SU-DHL-6 (cell line): Measurements from ENCODE around the gene WNK1.
A peak's percentile ranks its signal among the peaks of the same experiment; 100 is the strongest.

Experiments
- H2AFZ ChIP-seq: fragments of 200-600 bp; sonication (generic); 2 replicates; pipeline ENCODE4 v1.6.1; 2014; ENCODE audit warnings: low read depth, mild to moderate bottlenecking, moderate library complexity, mixed read lengths, antibody characterized with exemption, low read length; ENCODE audit not compliant: severe bottlenecking
- H3F3A ChIP-seq: fragments of 200-600 bp; shearing (Covaris generic); 2 replicates; pipeline ENCODE4 v1.6.0; 2016; ENCODE audit warnings: antibody characterized with exemption, mild to moderate bottlenecking; ENCODE audit not compliant: insufficient read depth
- H3K27ac ChIP-seq: fragments of 200-600 bp; sonication (generic); 2 replicates; pipeline ENCODE4 v1.5.1; 2016; ENCODE audit warnings: low read depth, mild to moderate bottlenecking, low read length, moderate library complexity, mixed read lengths
- H3K27me3 ChIP-seq: fragments of 200-600 bp; sonication (generic), shearing (Covaris generic); 2 replicates; pipeline ENCODE4 v1.6.0; 2014; ENCODE audit warnings: mild to moderate bottlenecking, low read length
- H3K36me3 ChIP-seq: fragments of 200-600 bp; sonication (generic); 2 replicates; pipeline ENCODE4 v1.6.1; 2014; ENCODE audit warnings: mild to moderate bottlenecking, low read length, mixed read lengths
- H3K4me2 ChIP-seq: fragments of 300-600, 200-600 bp; shearing (Covaris generic), sonication (generic); 2 replicates; pipeline ENCODE4 v1.6.0; 2014; ENCODE audit warnings: low read length, low read depth, mild to moderate bottlenecking; ENCODE audit not compliant: poor library complexity, severe bottlenecking
- H3K4me3 ChIP-seq: fragments of 200-600 bp; sonication (generic); 2 replicates; pipeline ENCODE4 v1.5.1; 2014; ENCODE audit warnings: antibody characterized with exemption, low read length, mild to moderate bottlenecking, mixed read lengths; ENCODE audit not compliant: insufficient read depth, poor library complexity, severe bottlenecking
- H3K79me2 ChIP-seq: fragments of 200-600 bp; sonication (generic); 2 replicates; pipeline ENCODE4 v1.6.1; 2014; ENCODE audit warnings: mild to moderate bottlenecking, low read length, moderate library complexity; ENCODE audit not compliant: insufficient read depth
- H3K9ac ChIP-seq: fragments of 200-600 bp; sonication (generic); 2 replicates; pipeline ENCODE4 v1.7.0; 2014; ENCODE audit warnings: mild to moderate bottlenecking, low read length
- H3K9me2 ChIP-seq: fragments of 200-600 bp; sonication (generic); replicated peaks from 2 replicates; pipeline ENCODE4 v1.6.1; 2014; ENCODE audit warnings: low read length; ENCODE audit not compliant: insufficient read depth
- H3K9me3 ChIP-seq: fragments of 200-600 bp; sonication (generic); 2 replicates; pipeline ENCODE4 v1.6.1; 2014; ENCODE audit warnings: low read length, mixed read lengths; ENCODE audit not compliant: insufficient read depth
- H4K20me1 ChIP-seq: fragments of 200-600 bp; sonication (generic); 2 replicates; pipeline ENCODE4 v1.6.1; 2014; ENCODE audit warnings: low read depth, mild to moderate bottlenecking, antibody characterized with exemption, low read length, moderate library complexity, mixed read lengths
- EZH2phosphoT487 ChIP-seq: fragments of 200-600 bp; sonication (generic), shearing (Covaris generic); conservative IDR thresholded peaks from 2 replicates; pipeline ENCODE4 v1.6.1; 2018; ENCODE audit warnings: mild to moderate bottlenecking, antibody characterized with exemption, low read length, moderate library complexity, mixed read lengths
- TF ChIP-seq, protein P1 (sequence below): fragments of 200-600 bp; sonication (generic); IDR thresholded peaks from one replicate; pipeline ENCODE4 v1.5.1; 2017; ENCODE audit warnings: antibody characterized with exemption, mild to moderate bottlenecking, low read length, moderate library complexity; ENCODE audit not compliant: insufficient read depth, poor library complexity, severe bottlenecking

The WNK1 gene

DNA sequence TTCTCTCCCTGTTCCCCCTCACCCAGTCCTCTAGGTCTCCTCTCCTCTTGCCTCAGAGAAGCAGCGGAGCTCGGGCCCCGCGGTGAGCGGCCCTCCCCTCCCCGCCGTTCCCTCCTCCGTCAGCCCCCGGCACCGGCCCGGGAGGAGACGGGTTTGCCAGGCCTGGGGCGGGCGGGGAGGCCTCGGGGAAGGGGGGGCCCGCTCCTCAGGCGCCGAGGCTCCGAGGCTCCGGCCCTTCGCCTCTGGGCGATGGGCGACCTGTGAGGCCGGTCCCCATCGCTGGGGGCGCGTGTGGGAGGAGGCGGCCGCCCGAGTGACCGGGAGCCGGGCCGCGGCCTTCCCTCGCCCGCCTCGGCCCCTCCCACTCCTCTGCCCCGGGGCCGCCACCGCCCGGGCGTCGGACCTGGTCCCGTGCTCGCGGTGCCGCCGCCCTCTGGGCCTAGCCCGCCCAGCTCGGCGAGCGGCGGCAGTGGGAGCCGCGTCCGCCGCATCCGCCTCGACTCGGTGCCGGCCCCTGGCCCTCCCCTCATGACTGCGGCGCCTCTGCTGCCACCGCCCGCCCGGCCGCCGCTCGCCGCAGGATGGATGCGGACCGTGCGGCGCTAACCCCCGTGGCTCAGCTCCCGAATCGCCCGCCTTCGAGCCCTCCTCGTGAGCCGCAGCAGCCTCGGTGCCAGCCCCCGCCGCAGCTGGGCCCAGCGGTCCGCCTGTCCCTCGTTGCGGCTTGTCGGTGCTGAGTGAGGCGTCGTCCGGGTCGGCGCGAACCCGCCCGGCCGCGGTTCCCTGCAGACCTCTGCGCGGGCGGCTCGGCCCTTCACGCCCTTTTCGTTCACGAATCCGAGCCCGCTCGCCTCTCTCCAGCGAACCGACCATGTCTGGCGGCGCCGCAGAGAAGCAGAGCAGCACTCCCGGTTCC is 574 bp downstream of the WNK1 start:
- no peaks in the 10 kb centered on the region for H3K27me3 ChIP-seq
- peaks cover 4% of the 10 kb centered on the region for H3K36me3 ChIP-seq
- peak overlapping the region; percentile 96 for H3K4me2 ChIP-seq
- H3K79me2 ChIP-seq: peaks cover 51% of the 10 kb centered on the region
- H3K9me3 ChIP-seq: no peaks in the 10 kb centered on the region
- H3K27ac ChIP-seq: peak overlapping the region; percentile 86
- TF ChIP-seq EZH2phosphoT487: no peak
- TF ChIP-seq, protein P1, sequence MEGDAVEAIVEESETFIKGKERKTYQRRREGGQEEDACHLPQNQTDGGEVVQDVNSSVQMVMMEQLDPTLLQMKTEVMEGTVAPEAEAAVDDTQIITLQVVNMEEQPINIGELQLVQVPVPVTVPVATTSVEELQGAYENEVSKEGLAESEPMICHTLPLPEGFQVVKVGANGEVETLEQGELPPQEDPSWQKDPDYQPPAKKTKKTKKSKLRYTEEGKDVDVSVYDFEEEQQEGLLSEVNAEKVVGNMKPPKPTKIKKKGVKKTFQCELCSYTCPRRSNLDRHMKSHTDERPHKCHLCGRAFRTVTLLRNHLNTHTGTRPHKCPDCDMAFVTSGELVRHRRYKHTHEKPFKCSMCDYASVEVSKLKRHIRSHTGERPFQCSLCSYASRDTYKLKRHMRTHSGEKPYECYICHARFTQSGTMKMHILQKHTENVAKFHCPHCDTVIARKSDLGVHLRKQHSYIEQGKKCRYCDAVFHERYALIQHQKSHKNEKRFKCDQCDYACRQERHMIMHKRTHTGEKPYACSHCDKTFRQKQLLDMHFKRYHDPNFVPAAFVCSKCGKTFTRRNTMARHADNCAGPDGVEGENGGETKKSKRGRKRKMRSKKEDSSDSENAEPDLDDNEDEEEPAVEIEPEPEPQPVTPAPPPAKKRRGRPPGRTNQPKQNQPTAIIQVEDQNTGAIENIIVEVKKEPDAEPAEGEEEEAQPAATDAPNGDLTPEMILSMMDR: no peak
- peak overlapping the region; percentile 85 for H3K9ac ChIP-seq
- peaks cover 16% of the 10 kb centered on the region for H4K20me1 ChIP-seq
- H3K4me3 ChIP-seq: peak overlapping the region; percentile 83
- H3K9me2 ChIP-seq: no peaks in the 10 kb centered on the region
- peak overlapping the region; percentile 78 for H2AFZ ChIP-seq
- H3F3A ChIP-seq: peaks cover 39% of the 10 kb centered on the region

DNA sequence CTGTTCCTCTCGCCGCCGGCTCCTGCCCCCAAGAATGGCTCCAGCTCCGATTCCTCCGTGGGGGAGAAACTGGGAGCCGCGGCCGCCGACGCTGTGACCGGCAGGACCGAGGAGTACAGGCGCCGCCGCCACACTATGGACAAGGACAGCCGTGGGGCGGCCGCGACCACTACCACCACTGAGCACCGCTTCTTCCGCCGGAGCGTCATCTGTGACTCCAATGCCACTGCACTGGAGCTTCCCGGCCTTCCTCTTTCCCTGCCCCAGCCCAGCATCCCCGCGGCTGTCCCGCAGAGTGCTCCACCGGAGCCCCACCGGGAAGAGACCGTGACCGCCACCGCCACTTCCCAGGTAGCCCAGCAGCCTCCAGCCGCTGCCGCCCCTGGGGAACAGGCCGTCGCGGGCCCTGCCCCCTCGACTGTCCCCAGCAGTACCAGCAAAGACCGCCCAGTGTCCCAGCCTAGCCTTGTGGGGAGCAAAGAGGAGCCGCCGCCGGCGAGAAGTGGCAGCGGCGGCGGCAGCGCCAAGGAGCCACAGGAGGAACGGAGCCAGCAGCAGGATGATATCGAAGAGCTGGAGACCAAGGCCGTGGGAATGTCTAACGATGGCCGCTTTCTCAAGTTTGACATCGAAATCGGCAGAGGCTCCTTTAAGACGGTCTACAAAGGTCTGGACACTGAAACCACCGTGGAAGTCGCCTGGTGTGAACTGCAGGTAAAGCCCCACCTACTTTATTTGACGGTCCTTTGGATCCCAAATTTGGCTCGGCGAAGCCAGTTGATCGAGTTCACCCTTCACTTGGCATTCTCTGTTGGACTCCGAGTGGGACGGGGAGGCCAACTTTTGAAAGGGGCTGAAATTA is 1.5 kb downstream of the WNK1 start:
- H3K9ac ChIP-seq: peak overlapping the region; percentile 85
- TF ChIP-seq, protein P1: no peak
- no peak for TF ChIP-seq EZH2phosphoT487
- H3F3A ChIP-seq: peaks cover 39% of the 10 kb centered on the region
- no peaks in the 10 kb centered on the region for H3K9me3 ChIP-seq
- H3K79me2 ChIP-seq: peaks cover 60% of the 10 kb centered on the region
- H3K27ac ChIP-seq: peak overlapping the region; percentile 86
- peaks cover 4% of the 10 kb centered on the region for H3K36me3 ChIP-seq
- no peaks in the 10 kb centered on the region for H3K27me3 ChIP-seq
- peak overlapping the region; percentile 83 for H3K4me3 ChIP-seq
- no peaks in the 10 kb centered on the region for H3K9me2 ChIP-seq
- peaks cover 16% of the 10 kb centered on the region for H4K20me1 ChIP-seq
- peak overlapping the region; percentile 96 for H3K4me2 ChIP-seq
- H2AFZ ChIP-seq: no peak overlapping the region

DNA sequence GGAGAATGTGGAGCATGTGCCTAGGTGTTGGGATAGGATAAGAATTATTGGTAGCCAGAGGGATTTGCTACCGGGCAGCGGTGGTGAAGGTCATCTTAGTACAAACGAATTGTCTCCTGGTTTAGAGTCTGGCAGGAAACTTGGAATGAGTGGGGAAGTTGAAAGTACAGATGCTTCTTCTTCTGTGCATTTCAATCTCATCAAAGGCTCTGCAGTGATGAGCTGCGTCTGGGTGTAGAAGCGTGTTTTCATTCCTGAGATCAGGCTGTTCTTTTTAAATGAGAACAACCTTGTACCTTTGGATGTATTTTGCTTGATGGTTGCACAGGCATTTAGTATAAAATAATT is 2.1 kb downstream of the WNK1 start:
- Histone ChIP-seq H3K79me2 (peaks cover 65% of the 10 kb centered on the region), H3K27me3 (no peaks in the 10 kb centered on the region), H3K4me2 (peak overlapping the region; percentile 96), H2AFZ (no peak overlapping the region), H3K9me2 (no peaks in the 10 kb centered on the region), H3F3A (peaks cover 34% of the 10 kb centered on the region), H3K27ac (peak overlapping the region; percentile 33; the same call in 1 of the 2 replicates), H3K9me3 (no peaks in the 10 kb centered on the region), H4K20me1 (peaks cover 16% of the 10 kb centered on the region), H3K4me3 (peak overlapping the region; percentile 83), H3K36me3 (peaks cover 4% of the 10 kb centered on the region), H3K9ac (peak overlapping the region; percentile 85)
- TF ChIP-seq, protein P1: no peak
- TF ChIP-seq EZH2phosphoT487: no peak
